ENCODE data around the gene FAM171A2.

GRCh38 chr17:44383861-44384260, 20.2 kb upstream of the FAM171A2 start:
- TF ChIP-seq GATA2 (IDR thresholded peaks at IDR 0.05; ENCODE audit: low read depth, low read length) (no peak), GATA3 (IDR thresholded peaks at IDR 0.05; ENCODE audit: low read depth, low read length) (no peak)

Data from SH-SY5Y (cell line).